Esophagus squamous epithelium (tissue), 4 donors: ENCODE data around the gene SMC4.

Experiments
- CTCF ChIP-seq, 6 experiments: fragments of 450-650 bp in 4 of 6; fragments of 200-600 bp in 2 of 6; sonication (generic) in 2 of 6; IDR thresholded peaks; one replicate each; pipeline ENCODE4 v1.5.1; 2016 to 2019; ENCODE audit warnings: antibody characterized with exemption in 6 of 6, mild to moderate bottlenecking in 4 of 6, moderate library complexity in 4 of 6
- POLR2A ChIP-seq, 4 donors: fragments of 450-650 bp; IDR thresholded peaks; one replicate each; pipeline ENCODE4 v1.6.1; 2017; ENCODE audit warnings: antibody characterized with exemption in 4 of 4, mild to moderate bottlenecking in 4 of 4, moderate library complexity in 3 of 4

DNA sequence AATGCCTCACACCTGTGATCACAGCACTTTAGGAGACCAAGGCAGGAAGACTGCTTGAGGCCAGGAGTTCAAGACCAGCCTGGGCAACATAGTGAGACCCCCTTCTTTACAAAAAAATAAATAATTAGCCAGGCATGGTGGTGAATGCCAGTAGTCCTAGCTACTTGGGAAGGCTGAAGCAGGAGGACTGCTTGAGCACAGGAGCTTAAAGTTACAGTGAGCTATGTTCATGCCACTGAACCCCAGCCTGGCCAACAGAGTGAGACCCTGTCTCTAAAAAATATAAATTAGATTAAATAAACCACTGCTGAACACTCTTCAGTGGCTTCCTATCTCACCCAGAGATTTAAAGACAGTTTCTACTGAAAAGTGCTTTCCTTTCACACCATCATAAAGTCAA, 6.7 kb upstream of the SMC4 start:
- TF ChIP-seq CTCF (IDR thresholded peaks at IDR 0.05): no peak
- TF ChIP-seq POLR2A (IDR thresholded peaks at IDR 0.05): no peak
